Stimulated activated naive CD8-positive, alpha-beta T cell treated with anti-CD3 and anti-CD28 coated beads, Interleukin-15, amount 100 ng/mL, for 72 hours (primary cell): Measurements from ENCODE around the gene CNMD.

ENCODE experiments used
- ATAC-seq: fragments of 150-1000 bp; cut with Tn5 transposase; 2 replicates; pipeline ENCODE4 v1.10.0; 2021; ENCODE audit warnings: mild to moderate bottlenecking, moderate library complexity
- DNase-seq, 2 donors: peaks; one replicate each; pipeline ENCODE4 v3.0.0; 2021 to 2022
- H3K27ac Mint-ChIP-seq, 2 donors: one replicate each; pipeline ENCODE4 v1.8.0; 2022; ENCODE audit warnings: mild to moderate bottlenecking in 2 of 2, mixed read lengths in 2 of 2, moderate library complexity in 2 of 2
- H3K27me3 Mint-ChIP-seq: one replicate; pipeline ENCODE4 v1.8.0; 2022; ENCODE audit warnings: mixed read lengths
- H3K4me1 Mint-ChIP-seq: one replicate; pipeline ENCODE4 v1.8.0; 2022; ENCODE audit warnings: mild to moderate bottlenecking, mixed read lengths
- H3K4me3 Mint-ChIP-seq, 2 donors: one replicate each; pipeline ENCODE4 v1.8.0; 2022; ENCODE audit warnings: mild to moderate bottlenecking in 2 of 2, mixed read lengths in 2 of 2, moderate library complexity in 1 of 2
- H3K9me3 Mint-ChIP-seq, 2 donors: one replicate each; pipeline ENCODE4 v1.8.0; 2022; ENCODE audit warnings: mixed read lengths in 2 of 2

The CNMD gene

GRCh38 chr13:52760077-52760476 lies 20.5 kb upstream of the CNMD start:
- H3K4me3 Mint-ChIP-seq: no peak overlapping the region
- ATAC-seq (no peak), DNase-seq (no peak)
- H3K27me3 Mint-ChIP-seq: peaks cover 22% of the 10 kb centered on the region
- no peaks in the 10 kb centered on the region for H3K4me1 Mint-ChIP-seq
- H3K9me3 Mint-ChIP-seq: no peaks in the 10 kb centered on the region
- peak overlapping the region in 1 of 2 donors; percentile 6 for H3K27ac Mint-ChIP-seq

- Mint-ChIP-seq H3K27ac (no peak overlapping the region), H3K27me3 (peaks cover 22% of the 10 kb centered on the region), H3K9me3 (no peaks in the 10 kb centered on the region), H3K4me1 (no peaks in the 10 kb centered on the region), H3K4me3 (no peak overlapping the region)
- ATAC-seq (no peak), DNase-seq (no peak)
These were observed 18.5 kb upstream of the CNMD start for GRCh38 chr13:52758114-52758513.

DNA sequence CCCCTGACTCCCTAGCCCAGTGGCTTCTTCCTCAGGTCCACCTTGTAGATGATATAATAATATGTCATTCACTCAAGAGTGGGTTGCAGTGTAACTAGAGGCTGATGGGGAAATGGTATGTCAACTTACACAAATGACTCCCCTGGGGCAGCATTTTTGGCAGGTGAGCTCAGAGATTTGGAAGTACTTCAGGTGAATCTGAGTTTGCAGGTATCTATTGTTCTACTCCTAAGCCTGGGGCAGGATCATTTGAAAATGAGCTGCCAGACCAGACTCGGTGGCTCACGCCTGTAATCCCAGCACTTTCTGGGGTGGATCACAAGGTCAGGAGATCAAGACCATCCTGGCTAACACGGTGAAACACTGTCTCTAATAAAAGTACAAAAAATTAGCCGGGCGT lies 11.6 kb upstream of the CNMD start:
- Mint-ChIP-seq H3K9me3 (no peaks in the 10 kb centered on the region), H3K27ac (no peak overlapping the region), H3K27me3 (peaks cover 30% of the 10 kb centered on the region), H3K4me1 (no peaks in the 10 kb centered on the region), H3K4me3 (no peak overlapping the region)
- ATAC-seq (no peak), DNase-seq (no peak)

DNA sequence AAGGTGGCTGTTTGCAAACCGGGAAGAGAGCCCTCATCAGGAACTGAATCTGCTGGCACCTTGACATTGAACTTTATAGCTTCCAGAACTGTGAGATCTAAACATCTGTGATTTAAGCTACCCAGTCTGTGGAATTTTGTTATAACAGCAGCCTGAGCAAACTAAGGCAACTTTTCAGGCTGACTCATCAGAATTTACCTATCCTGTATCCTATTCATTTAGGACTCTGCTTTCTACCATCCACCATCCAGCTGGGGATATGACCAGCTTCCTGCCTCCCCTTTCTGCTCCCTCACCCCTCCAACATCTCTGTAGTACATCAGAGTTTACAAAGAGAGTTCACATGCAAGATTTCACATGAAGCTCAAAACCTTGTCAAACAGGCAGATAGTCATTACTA lies 11.1 kb upstream of the CNMD start:
- DNase-seq (no peak), ATAC-seq (no peak)
- H3K27me3 Mint-ChIP-seq: peaks cover 30% of the 10 kb centered on the region
- H3K4me3 Mint-ChIP-seq: no peak overlapping the region
- H3K9me3 Mint-ChIP-seq: no peaks in the 10 kb centered on the region
- no peaks in the 10 kb centered on the region for H3K4me1 Mint-ChIP-seq
- H3K27ac Mint-ChIP-seq: no peak overlapping the region

DNA sequence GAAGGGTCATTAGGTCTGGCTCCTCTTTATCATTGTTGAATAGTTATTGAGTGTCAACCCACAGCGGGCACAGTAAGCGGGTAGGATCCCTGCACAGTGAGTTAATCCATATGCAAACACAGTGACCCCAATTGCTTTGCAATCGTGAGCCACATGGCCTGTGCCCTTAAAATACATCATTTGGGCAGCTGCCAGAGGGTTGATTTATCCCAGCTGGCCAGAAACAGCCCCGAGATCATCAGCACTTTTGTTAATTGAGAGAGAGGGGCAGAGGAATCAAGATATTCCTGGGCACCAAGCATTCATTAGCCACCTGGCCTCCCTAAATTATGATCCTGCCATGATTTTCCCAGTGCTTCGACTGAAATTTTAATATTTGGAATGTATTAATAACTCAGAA lies 9.8 kb upstream of the CNMD start:
- no peak for ATAC-seq
- no peak overlapping the region for H3K4me3 Mint-ChIP-seq
- H3K27me3 Mint-ChIP-seq: peaks cover 30% of the 10 kb centered on the region
- H3K4me1 Mint-ChIP-seq: no peaks in the 10 kb centered on the region
- DNase-seq: no peak
- no peak overlapping the region for H3K27ac Mint-ChIP-seq
- no peaks in the 10 kb centered on the region for H3K9me3 Mint-ChIP-seq

- Mint-ChIP-seq H3K27ac (no peak overlapping the region), H3K4me1 (no peaks in the 10 kb centered on the region), H3K4me3 (no peak overlapping the region), H3K27me3 (peaks cover 41% of the 10 kb centered on the region), H3K9me3 (no peaks in the 10 kb centered on the region)
- ATAC-seq (no peak), DNase-seq (no peak)
These were observed 6.5 kb upstream of the CNMD start for GRCh38 chr13:52746141-52746540.

GRCh38 chr13:52744842-52745375 lies 5.3 kb upstream of the CNMD start:
- ATAC-seq (no peak), DNase-seq (no peak)
- no peak overlapping the region for H3K4me3 Mint-ChIP-seq
- H3K27me3 Mint-ChIP-seq: peaks cover 42% of the 10 kb centered on the region
- peaks cover 2% of the 10 kb centered on the region for H3K4me1 Mint-ChIP-seq
- no peaks in the 10 kb centered on the region for H3K9me3 Mint-ChIP-seq
- no peak overlapping the region for H3K27ac Mint-ChIP-seq

- DNase-seq (no peak), ATAC-seq (no peak)
- Mint-ChIP-seq H3K27me3 (peaks cover 51% of the 10 kb centered on the region), H3K4me3 (no peak overlapping the region), H3K9me3 (no peaks in the 10 kb centered on the region), H3K27ac (no peak overlapping the region), H3K4me1 (peaks cover 10% of the 10 kb centered on the region)
These were observed 4.4 kb upstream of the CNMD start for GRCh38 chr13:52743988-52744387.

- Mint-ChIP-seq H3K4me1 (peaks cover 10% of the 10 kb centered on the region), H3K9me3 (no peaks in the 10 kb centered on the region), H3K27me3 (peaks cover 52% of the 10 kb centered on the region), H3K27ac (no peak overlapping the region), H3K4me3 (no peak overlapping the region)
- DNase-seq (no peak), ATAC-seq (no peak)
These were observed 3.9 kb upstream of the CNMD start for GRCh38 chr13:52743569-52743968.

DNA sequence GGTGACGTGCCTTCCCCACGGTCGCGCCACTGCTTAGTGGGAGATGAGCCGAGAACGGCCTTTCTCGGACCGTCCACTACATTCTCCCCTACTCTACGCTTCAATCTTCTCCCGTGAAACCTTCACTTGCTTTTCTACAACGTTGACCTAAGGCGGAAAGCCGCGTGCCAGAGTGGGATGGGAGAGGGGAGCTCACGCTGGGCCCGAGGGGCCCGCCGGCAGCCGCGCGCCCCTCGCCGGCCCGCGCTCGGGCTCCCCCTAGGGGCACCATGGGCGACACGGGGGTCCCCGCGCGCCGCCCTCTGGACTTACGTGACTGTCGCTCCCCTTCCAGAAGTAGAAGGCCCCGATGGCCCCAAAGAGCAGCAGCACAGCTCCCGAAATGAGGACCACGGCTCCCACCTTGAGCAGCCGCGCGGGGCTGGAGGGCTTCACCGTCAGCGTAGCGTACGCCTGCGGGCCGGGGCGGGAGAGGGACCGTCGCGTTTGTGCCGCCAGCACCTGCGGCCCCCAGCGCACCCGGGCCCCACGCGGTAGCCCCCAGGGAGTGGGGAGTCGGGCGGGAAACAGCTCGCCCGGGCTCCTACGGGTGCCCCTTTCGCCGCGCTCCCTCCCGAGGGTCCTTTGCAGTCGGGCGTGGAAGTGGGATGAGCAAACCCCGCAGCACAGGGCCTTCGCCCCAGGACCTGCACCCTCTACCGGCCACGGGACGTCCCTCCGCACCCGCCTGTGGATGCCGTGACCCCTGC lies 727 bp downstream of the CNMD start:
- Mint-ChIP-seq H3K4me3 (peak overlapping the region; percentile 48 to 63), H3K27ac (no peak overlapping the region), H3K9me3 (no peaks in the 10 kb centered on the region), H3K4me1 (peaks cover 10% of the 10 kb centered on the region), H3K27me3 (peaks cover 56% of the 10 kb centered on the region)
- DNase-seq: peak; percentile 31 to 35
- peak; percentile 76 for ATAC-seq

GRCh38 chr13:52737965-52738364 lies 1.7 kb downstream of the CNMD start:
- Mint-ChIP-seq H3K9me3 (no peaks in the 10 kb centered on the region), H3K27me3 (peaks cover 49% of the 10 kb centered on the region), H3K27ac (no peak overlapping the region), H3K4me3 (peak overlapping the region in 1 of 2 donors; percentile 46), H3K4me1 (peaks cover 10% of the 10 kb centered on the region)
- no peak for ATAC-seq
- no peak for DNase-seq

DNA sequence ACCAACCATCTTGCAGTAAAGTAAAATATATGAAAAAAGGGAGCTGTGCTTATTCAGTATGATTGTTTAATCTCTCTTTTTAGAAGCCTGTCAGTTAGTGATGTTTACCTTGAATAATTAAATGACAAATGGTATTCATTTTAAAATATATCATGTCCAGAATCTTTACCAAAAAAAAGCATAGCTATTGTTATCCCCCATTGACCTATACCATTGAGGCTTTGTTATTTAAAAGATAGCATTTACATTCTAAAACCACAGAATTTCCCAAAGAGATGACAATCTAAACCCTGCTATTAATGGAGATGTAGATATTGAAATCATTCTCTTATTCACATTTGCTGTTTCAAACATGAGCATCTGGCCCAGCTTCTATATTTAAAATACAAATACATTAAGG lies 2.2 kb downstream of the CNMD start:
- Mint-ChIP-seq H3K4me1 (peaks cover 10% of the 10 kb centered on the region), H3K9me3 (no peaks in the 10 kb centered on the region), H3K4me3 (no peak overlapping the region), H3K27me3 (peaks cover 44% of the 10 kb centered on the region), H3K27ac (no peak overlapping the region)
- ATAC-seq (no peak), DNase-seq (no peak)

- Mint-ChIP-seq H3K27ac (no peak overlapping the region), H3K4me3 (no peak overlapping the region), H3K4me1 (peaks cover 10% of the 10 kb centered on the region), H3K27me3 (peaks cover 39% of the 10 kb centered on the region), H3K9me3 (no peaks in the 10 kb centered on the region)
- no peak for DNase-seq
- ATAC-seq: no peak
These were observed 2.7 kb downstream of the CNMD start for GRCh38 chr13:52736891-52737290.

GRCh38 chr13:52734075-52734623 lies 5.5 kb downstream of the CNMD start:
- no peak overlapping the region for H3K27ac Mint-ChIP-seq
- peaks cover 14% of the 10 kb centered on the region for H3K27me3 Mint-ChIP-seq
- ATAC-seq (no peak), DNase-seq (no peak)
- H3K9me3 Mint-ChIP-seq: no peaks in the 10 kb centered on the region
- no peak overlapping the region for H3K4me3 Mint-ChIP-seq
- H3K4me1 Mint-ChIP-seq: peaks cover under 1% of the 10 kb centered on the region

DNA sequence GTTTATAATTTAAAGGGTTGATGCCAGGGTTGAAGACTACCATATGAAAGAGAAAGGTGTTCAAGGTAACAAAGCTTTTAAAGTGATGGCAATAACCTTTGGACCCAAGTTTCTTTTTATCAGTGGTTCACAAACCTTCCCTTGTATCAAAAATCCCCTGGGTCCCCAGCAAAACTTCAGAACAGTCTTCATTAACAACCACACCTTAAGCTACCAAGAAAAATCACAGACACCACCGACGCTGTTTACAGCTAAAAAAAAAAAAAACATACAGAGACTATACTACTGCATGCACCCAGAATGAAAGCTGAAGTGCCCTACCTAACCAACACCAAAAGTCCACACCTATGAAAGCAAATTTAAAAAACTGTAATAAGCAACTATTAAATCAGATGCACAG lies 13.4 kb downstream of the CNMD start:
- no peak overlapping the region for H3K27ac Mint-ChIP-seq
- no peak for DNase-seq
- no peaks in the 10 kb centered on the region for H3K27me3 Mint-ChIP-seq
- no peak overlapping the region for H3K4me3 Mint-ChIP-seq
- H3K9me3 Mint-ChIP-seq: no peaks in the 10 kb centered on the region
- ATAC-seq: no peak
- H3K4me1 Mint-ChIP-seq: no peaks in the 10 kb centered on the region

GRCh38 chr13:52725302-52725701 lies 14.3 kb downstream of the CNMD start:
- H3K27me3 Mint-ChIP-seq: peaks cover 3% of the 10 kb centered on the region
- H3K9me3 Mint-ChIP-seq: no peaks in the 10 kb centered on the region
- no peak for DNase-seq
- no peak overlapping the region for H3K27ac Mint-ChIP-seq
- no peak for ATAC-seq
- no peak overlapping the region for H3K4me3 Mint-ChIP-seq
- H3K4me1 Mint-ChIP-seq: no peaks in the 10 kb centered on the region
